Kidney tubule cell (primary cell): ENCODE results near the gene DGKQ.

ENCODE experiments used
- DNase-seq: peaks from one replicate; pipeline ENCODE4 v3.0.0-alpha.2; 2018; ENCODE audit warnings: low spot score

The DGKQ gene

GRCh38 chr4:960636-961350 is 12.6 kb downstream of the DGKQ start:
- DNase-seq: no peak

DNA sequence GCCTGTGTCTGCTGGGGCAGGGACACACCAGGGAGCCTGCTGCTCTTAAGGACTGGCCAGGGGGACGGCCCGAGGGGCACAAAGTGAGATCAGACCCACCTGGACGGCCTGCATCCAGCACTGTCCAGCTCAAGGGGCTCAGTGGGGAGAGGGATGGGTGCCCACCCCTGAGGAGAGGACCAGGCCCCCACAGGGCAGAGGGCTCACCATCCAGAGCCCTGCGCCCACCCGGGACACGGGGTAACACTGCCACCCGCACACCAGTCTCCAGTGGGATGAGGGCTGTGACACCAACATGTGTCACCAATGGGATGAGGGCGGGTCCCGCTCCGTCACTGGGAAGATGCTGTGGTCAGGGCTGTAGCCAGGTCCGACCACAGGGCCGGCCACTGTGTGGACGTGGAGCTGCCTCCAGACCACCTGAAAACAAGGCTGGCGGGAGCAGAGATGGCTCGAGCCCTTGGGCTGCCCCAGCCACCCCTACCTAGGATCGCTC is 13.2 kb downstream of the DGKQ start:
- DNase-seq: no peak

- no peak for DNase-seq
These were observed 13.8 kb downstream of the DGKQ start for GRCh38 chr4:959338-960139.

GRCh38 chr4:958696-959337 is 14.6 kb downstream of the DGKQ start:
- no peak for DNase-seq

DNA sequence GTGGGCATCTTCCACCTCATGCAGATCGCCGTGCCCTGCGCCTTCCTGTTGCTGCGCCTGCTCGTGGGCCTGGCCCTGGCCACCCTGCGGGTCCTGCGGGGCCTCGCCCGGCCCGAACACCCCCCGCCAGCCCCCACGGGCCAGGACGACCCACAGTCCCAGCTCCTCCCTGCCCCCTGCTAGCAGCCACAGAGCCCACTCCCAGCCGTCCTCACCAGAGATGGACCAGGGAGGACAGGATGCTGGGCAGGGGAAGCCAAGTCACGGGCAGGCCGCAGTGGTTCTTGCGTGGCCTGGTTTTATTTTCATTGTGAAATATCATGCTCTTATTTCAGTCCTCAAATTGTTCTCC is 15.1 kb downstream of the DGKQ start:
- no peak for DNase-seq

GRCh38 chr4:957581-958313 is 15.6 kb downstream of the DGKQ start:
- DNase-seq: no peak

GRCh38 chr4:957231-957580 is 16.2 kb downstream of the DGKQ start:
- no peak for DNase-seq

- DNase-seq: no peak
These were observed 16.7 kb downstream of the DGKQ start for GRCh38 chr4:956531-957230.

GRCh38 chr4:955931-956381 is 17.4 kb downstream of the DGKQ start:
- no peak for DNase-seq

DNA sequence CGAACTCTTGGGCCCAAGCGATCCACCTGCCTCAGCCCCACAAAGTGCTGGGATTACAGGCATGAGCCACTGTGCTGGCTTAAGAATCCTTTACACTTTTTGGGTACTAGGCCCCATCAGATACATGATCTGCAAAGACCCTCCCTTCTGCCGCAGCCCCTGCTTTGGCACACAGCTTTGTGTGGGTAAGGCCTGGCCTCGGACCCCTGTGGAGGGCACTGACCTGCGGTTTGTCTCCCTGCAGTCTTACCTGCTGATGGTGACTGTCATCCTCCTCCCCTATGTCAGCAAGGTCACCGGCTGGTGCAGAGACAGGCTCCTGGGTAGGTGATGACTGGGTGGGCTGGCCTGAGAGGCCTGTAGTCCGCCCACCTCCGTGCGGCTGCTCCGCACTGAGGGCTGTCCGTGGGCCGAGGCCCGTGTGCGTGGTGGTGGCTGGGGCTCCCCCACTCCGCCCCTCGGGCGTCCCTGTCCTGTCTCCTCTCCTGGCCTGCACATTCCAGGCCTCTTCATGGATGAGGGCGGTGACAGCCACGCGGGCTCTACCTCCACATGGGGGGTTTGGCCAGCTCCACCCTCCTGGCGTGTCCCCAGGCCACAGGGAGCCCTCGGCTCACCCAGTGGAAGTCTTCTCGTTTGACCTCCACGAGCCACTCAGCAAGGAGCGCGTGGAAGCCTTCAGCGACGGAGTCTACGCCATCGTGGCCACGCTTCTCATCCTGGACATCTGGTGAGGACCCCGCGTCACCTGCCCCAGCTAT is 18.0 kb downstream of the DGKQ start:
- DNase-seq: no peak

DNA sequence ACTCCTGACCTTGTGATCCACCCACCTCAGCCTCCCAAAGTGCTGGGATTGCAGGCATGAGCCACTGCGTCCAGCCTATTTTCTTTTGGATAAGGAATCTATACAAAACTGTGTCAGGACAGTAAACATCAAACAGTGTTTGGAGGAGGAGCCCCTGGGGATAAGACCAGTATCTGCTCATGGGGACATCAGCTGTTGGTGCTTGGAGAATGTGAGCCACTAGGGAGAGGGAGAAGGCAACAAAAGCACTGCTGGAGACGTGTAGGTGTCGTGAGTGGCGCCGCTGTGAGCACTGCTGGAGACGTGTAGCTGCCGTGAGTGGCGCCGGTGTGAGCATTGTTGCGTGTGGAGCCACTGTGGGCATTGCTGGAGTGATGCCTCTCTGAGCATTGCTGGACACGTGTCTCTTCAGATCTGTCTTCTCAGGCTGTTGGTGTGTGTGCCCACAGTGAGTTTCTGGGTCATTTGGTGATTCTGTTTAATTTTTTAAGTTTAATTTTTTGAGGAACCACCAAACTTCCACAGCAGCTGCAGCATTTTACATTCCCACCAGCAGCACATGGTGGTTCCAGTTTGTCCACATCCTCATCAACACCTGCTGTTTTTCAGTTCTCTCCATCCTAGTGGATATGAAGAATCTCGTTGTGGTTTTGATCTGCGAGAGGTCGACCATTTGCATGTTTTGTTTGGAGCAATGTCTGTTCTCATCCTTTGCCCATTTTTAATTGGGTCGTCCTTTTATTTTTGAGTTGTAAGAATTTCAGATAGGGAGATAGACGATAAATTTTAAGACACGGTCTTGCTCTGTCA is 19.0 kb downstream of the DGKQ start:
- no peak for DNase-seq

- no peak for DNase-seq
These were observed 19.8 kb downstream of the DGKQ start for GRCh38 chr4:953574-953915.

DNA sequence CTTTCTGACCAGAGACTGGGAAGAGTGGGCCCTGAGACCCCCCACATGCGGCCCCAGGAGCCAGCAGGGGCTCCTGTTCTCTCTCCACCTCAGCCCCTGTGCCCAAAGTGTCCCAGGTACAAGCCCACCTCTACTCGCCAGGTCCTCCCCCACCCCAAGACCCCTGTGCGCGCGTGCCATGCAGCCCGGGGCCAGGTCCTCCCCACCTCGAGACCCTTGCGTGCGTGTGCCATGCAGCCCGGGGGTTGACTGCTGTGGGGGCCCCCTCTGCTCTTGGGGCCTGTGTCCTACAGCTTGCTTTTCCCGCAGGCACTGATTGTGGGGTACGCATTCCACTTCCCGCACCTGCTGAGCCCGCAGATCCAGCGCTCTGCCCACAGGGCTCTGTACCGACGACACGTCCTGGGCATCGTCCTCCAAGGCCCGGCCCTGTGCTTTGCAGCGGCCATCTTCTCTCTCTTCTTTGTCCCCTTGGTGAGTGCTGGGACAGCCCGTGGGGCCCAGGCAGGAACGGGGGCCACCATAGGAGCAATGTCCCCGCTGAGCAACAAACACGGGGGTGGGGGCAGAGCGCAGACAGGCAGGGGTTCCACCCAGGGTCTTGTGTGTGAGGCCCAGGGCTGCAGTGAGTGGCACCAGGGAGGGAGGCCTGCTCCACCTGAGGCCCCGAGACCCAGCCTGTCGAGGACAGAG is 20.3 kb downstream of the DGKQ start:
- DNase-seq: no peak

- no peak for DNase-seq
These were observed 21.5 kb downstream of the DGKQ start for GRCh38 chr4:951594-952468.

DNA sequence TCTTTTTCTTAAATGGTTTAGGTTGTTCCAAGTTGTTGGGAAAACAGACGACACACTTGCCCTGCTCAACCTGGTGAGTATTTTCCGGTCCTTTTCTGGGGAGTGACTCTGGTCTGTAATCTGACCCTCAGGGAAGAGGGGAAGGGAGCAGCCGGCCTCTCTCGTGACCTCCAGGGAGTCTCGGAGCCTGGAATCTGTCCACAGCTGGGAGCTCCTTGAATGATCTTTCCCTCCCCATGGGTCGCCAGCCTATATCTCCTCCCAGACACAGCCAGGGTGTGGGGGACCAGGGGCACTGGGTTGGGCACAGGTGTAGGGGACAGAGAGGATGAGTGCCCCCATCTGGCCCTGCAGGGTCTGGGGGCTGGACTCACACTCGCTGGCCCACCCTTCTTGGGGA is 22.2 kb downstream of the DGKQ start:
- no peak for DNase-seq

- no peak for DNase-seq
These were observed 23.0 kb downstream of the DGKQ start for GRCh38 chr4:950136-951020.

GRCh38 chr4:949656-950055 is 23.7 kb downstream of the DGKQ start:
- no peak for DNase-seq

DNA sequence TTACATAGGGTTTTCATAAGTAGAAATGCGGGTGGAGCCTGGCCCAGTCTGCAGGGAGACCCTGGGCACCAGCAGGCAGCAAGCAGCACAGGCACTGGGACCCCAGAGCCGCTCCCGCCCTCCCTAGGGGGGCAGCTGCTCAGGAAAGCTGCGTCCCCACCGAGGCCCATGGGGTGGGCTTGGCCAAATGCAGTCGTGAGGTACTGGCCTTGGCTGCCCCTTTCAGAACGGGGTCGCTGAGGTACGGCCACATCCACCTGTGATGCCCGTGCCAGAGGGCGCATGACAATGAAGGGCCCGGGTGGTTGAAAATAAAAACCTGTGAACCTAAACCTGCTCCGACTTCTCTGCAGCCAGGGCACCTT is 24.5 kb downstream of the DGKQ start:
- DNase-seq: no peak
